ENCODE measurements around the gene AIPL1.
"Not testable (repeated sequence)": the region's sequence is repeated elsewhere in the genome, so short reads cannot be mapped to it uniquely, and the experiment has no call there.

Gene AIPL1

DNA sequence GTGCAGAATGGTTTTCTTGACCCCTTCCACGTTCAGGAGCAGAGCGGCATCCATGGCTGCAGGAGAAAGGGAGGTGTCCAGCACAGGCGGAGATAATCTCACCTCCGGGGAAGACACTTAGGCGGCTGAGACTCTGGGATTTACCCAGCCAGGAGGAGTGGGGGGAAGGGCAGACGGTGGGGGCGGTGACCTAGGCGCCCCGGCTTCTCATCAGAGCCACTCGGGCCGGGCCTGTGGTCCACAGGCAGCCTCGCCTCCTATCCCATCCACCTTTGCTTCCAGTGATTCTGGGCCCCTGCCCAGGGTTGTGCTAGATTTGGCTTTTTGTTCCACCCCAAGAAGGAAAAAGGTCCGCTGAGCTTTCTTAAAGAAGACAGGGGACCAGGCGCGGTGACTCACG lies at the start of gene AIPL1:
Gene AIPL1, minus strand, starts transcription at position 71 of the 400 bp plus-strand sequence. Its CDS starts 17 bp downstream, at position 54.
- no peaks in the 10 kb centered on the region for H3K79me2 ChIP-seq (ENCODE audit: control insufficient read depth, insufficient read depth, low read length, unreplicated experiment)
- H3K27ac ChIP-seq (ENCODE audit: low read depth, low read length): no peak within 1 kb of the TSS
- no peaks in the 10 kb centered on the region for H3K4me1 ChIP-seq (ENCODE audit: control insufficient read depth, insufficient read depth, low read length, unreplicated experiment)
- H3K36me3 ChIP-seq (ENCODE audit: insufficient read depth, low read length): no peaks in the 10 kb centered on the region
- H3K27me3 ChIP-seq (ENCODE audit: insufficient read depth, low read length): peaks cover 4% of the 10 kb centered on the region
- no peak within 1 kb of the TSS for H2AFZ ChIP-seq (ENCODE audit: low read length, unreplicated experiment)
- H3K4me3 ChIP-seq (ENCODE audit: low read depth, low read length): no peak within 1 kb of the TSS

GRCh38 chr17:6483507-6483906 lies 48.6 kb upstream of the AIPL1 start:
- Histone ChIP-seq H3K4me3 (ENCODE audit: low read depth, low read length) (no peak overlapping the region), H3K27ac (ENCODE audit: low read depth, low read length) (no peak overlapping the region), H3K36me3 (ENCODE audit: insufficient read depth, low read length) (no peaks in the 10 kb centered on the region), H3K27me3 (ENCODE audit: insufficient read depth, low read length) (peaks cover 3% of the 10 kb centered on the region; the same call in 1 of the 2 replicates), H3K4me1 (ENCODE audit: control insufficient read depth, insufficient read depth, low read length, unreplicated experiment) (peaks cover 13% of the 10 kb centered on the region), H3K79me2 (ENCODE audit: control insufficient read depth, insufficient read depth, low read length, unreplicated experiment) (no peaks in the 10 kb centered on the region), H2AFZ (ENCODE audit: low read length, unreplicated experiment) (no peak overlapping the region)

DNA sequence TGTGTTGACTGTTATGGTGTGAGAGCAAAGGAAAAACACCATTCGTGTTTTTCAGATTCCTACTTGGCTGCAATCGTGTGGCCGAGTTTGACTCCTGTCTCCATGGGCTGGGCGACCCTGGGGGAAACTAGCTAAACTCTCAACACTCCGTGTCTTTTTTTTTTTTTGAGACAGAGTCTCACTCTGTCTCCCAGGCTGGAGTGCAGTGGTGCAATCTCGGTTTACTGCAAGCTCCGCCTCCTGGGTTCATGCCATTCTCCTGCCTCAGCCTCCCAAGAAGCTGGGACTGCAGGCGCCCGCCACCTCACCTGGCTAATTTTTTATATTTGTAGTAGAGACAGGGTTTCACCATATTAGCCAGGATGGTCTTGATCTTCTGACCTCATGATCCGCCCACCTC lies 47.9 kb upstream of the AIPL1 start:
- not testable (repeated sequence) for H3K4me3 ChIP-seq (ENCODE audit: low read depth, low read length); H3K4me1 ChIP-seq (ENCODE audit: control insufficient read depth, insufficient read depth, low read length, unreplicated experiment); H3K27me3 ChIP-seq (ENCODE audit: insufficient read depth, low read length); H3K79me2 ChIP-seq (ENCODE audit: control insufficient read depth, insufficient read depth, low read length, unreplicated experiment); H3K36me3 ChIP-seq (ENCODE audit: insufficient read depth, low read length); H3K27ac ChIP-seq (ENCODE audit: low read depth, low read length); H2AFZ ChIP-seq (ENCODE audit: low read length, unreplicated experiment)

GRCh38 chr17:6482105-6482455 lies 47.2 kb upstream of the AIPL1 start:
- Histone ChIP-seq H3K27ac (ENCODE audit: low read depth, low read length) (no peak overlapping the region), H2AFZ (ENCODE audit: low read length, unreplicated experiment) (no peak overlapping the region), H3K36me3 (ENCODE audit: insufficient read depth, low read length) (no peaks in the 10 kb centered on the region), H3K27me3 (ENCODE audit: insufficient read depth, low read length) (peaks cover 3% of the 10 kb centered on the region; the same call in 1 of the 2 replicates), H3K4me1 (ENCODE audit: control insufficient read depth, insufficient read depth, low read length, unreplicated experiment) (peaks cover under 1% of the 10 kb centered on the region), H3K79me2 (ENCODE audit: control insufficient read depth, insufficient read depth, low read length, unreplicated experiment) (no peaks in the 10 kb centered on the region), H3K4me3 (ENCODE audit: low read depth, low read length) (no peak overlapping the region)

DNA sequence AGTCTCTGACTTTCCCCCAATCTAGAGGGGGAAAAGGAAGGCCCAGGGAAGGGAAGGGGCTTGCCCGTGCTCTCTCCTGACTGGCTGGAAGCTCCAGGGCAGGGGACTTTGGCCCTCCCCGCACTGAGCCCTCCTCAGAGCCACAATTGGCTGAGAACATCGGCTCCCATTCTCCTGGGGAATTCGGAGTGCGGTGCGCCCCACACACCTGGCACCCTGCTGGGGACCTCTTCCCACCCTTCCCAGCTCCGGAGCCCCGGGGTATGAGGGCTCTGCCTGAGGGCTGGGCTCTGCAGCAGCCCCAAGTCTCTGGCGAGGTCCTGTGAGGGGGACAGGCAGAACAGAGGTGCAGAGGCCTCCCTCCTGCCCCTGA lies 45.4 kb upstream of the AIPL1 start:
- no peak overlapping the region for H3K4me3 ChIP-seq (ENCODE audit: low read depth, low read length)
- H3K27me3 ChIP-seq (ENCODE audit: insufficient read depth, low read length): peaks cover 3% of the 10 kb centered on the region; the same call in 1 of the 2 replicates
- no peak overlapping the region for H2AFZ ChIP-seq (ENCODE audit: low read length, unreplicated experiment)
- no peak overlapping the region for H3K27ac ChIP-seq (ENCODE audit: low read depth, low read length)
- no peaks in the 10 kb centered on the region for H3K4me1 ChIP-seq (ENCODE audit: control insufficient read depth, insufficient read depth, low read length, unreplicated experiment)
- no peaks in the 10 kb centered on the region for H3K79me2 ChIP-seq (ENCODE audit: control insufficient read depth, insufficient read depth, low read length, unreplicated experiment)
- H3K36me3 ChIP-seq (ENCODE audit: insufficient read depth, low read length): no peaks in the 10 kb centered on the region

- Histone ChIP-seq H3K4me3 (ENCODE audit: low read depth, low read length) (no peak overlapping the region), H2AFZ (ENCODE audit: low read length, unreplicated experiment) (no peak overlapping the region), H3K27ac (ENCODE audit: low read depth, low read length) (no peak overlapping the region), H3K79me2 (ENCODE audit: control insufficient read depth, insufficient read depth, low read length, unreplicated experiment) (no peaks in the 10 kb centered on the region), H3K4me1 (ENCODE audit: control insufficient read depth, insufficient read depth, low read length, unreplicated experiment) (no peaks in the 10 kb centered on the region), H3K27me3 (ENCODE audit: insufficient read depth, low read length) (peaks cover 3% of the 10 kb centered on the region; the same call in 1 of the 2 replicates), H3K36me3 (ENCODE audit: insufficient read depth, low read length) (no peaks in the 10 kb centered on the region)
These were observed 44.8 kb upstream of the AIPL1 start for GRCh38 chr17:6479622-6480302.

- H3K4me3 ChIP-seq (ENCODE audit: low read depth, low read length): no peak overlapping the region
- H3K4me1 ChIP-seq (ENCODE audit: control insufficient read depth, insufficient read depth, low read length, unreplicated experiment): no peaks in the 10 kb centered on the region
- H3K27me3 ChIP-seq (ENCODE audit: insufficient read depth, low read length): peaks cover 3% of the 10 kb centered on the region; the same call in 1 of the 2 replicates
- H3K79me2 ChIP-seq (ENCODE audit: control insufficient read depth, insufficient read depth, low read length, unreplicated experiment): no peaks in the 10 kb centered on the region
- H3K36me3 ChIP-seq (ENCODE audit: insufficient read depth, low read length): no peaks in the 10 kb centered on the region
- H3K27ac ChIP-seq (ENCODE audit: low read depth, low read length): no peak overlapping the region
- H2AFZ ChIP-seq (ENCODE audit: low read length, unreplicated experiment): no peak overlapping the region
These were observed 43.6 kb upstream of the AIPL1 start for GRCh38 chr17:6478486-6478885.

GRCh38 chr17:6477831-6478383 lies 43.0 kb upstream of the AIPL1 start:
- H3K79me2 ChIP-seq (ENCODE audit: control insufficient read depth, insufficient read depth, low read length, unreplicated experiment): no peaks in the 10 kb centered on the region
- peaks cover 3% of the 10 kb centered on the region; the same call in 1 of the 2 replicates for H3K27me3 ChIP-seq (ENCODE audit: insufficient read depth, low read length)
- H3K4me1 ChIP-seq (ENCODE audit: control insufficient read depth, insufficient read depth, low read length, unreplicated experiment): peaks cover 2% of the 10 kb centered on the region
- H2AFZ ChIP-seq (ENCODE audit: low read length, unreplicated experiment): no peak overlapping the region
- H3K27ac ChIP-seq (ENCODE audit: low read depth, low read length): no peak overlapping the region
- H3K4me3 ChIP-seq (ENCODE audit: low read depth, low read length): no peak overlapping the region
- H3K36me3 ChIP-seq (ENCODE audit: insufficient read depth, low read length): no peaks in the 10 kb centered on the region

DNA sequence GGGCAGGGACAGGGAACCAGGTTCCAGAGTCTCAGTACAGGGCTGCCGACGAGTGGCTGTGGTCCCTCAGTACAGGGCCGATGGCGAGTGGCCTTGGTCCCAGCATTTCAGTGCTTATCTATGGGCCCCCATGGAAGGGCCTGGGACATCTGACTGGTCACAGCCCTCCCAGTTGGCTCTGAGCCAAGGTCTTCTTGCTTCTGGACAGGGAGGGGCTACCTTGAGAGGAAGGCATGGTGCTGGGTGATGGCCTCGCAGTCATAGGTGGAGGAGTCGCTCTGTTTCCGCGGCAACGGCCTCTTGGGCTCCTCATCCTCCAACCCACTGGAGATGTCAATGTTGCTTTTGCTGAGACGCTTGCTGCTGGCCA lies 41.9 kb upstream of the AIPL1 start:
- Histone ChIP-seq H3K4me3 (ENCODE audit: low read depth, low read length) (no peak overlapping the region), H3K79me2 (ENCODE audit: control insufficient read depth, insufficient read depth, low read length, unreplicated experiment) (no peaks in the 10 kb centered on the region), H3K27me3 (ENCODE audit: insufficient read depth, low read length) (peaks cover 3% of the 10 kb centered on the region; the same call in 1 of the 2 replicates), H3K27ac (ENCODE audit: low read depth, low read length) (no peak overlapping the region), H2AFZ (ENCODE audit: low read length, unreplicated experiment) (no peak overlapping the region), H3K4me1 (ENCODE audit: control insufficient read depth, insufficient read depth, low read length, unreplicated experiment) (peaks cover 6% of the 10 kb centered on the region), H3K36me3 (ENCODE audit: insufficient read depth, low read length) (no peaks in the 10 kb centered on the region)

- Histone ChIP-seq H3K79me2 (ENCODE audit: control insufficient read depth, insufficient read depth, low read length, unreplicated experiment) (no peaks in the 10 kb centered on the region), H3K27ac (ENCODE audit: low read depth, low read length) (no peak overlapping the region), H3K4me1 (ENCODE audit: control insufficient read depth, insufficient read depth, low read length, unreplicated experiment) (peaks cover 12% of the 10 kb centered on the region), H2AFZ (ENCODE audit: low read length, unreplicated experiment) (no peak overlapping the region), H3K27me3 (ENCODE audit: insufficient read depth, low read length) (peaks cover 3% of the 10 kb centered on the region; the same call in 1 of the 2 replicates), H3K36me3 (ENCODE audit: insufficient read depth, low read length) (no peaks in the 10 kb centered on the region), H3K4me3 (ENCODE audit: low read depth, low read length) (no peak overlapping the region)
These were observed 41.3 kb upstream of the AIPL1 start for GRCh38 chr17:6476076-6476809.

GRCh38 chr17:6475411-6475810 lies 40.5 kb upstream of the AIPL1 start:
- no peaks in the 10 kb centered on the region for H3K79me2 ChIP-seq (ENCODE audit: control insufficient read depth, insufficient read depth, low read length, unreplicated experiment)
- no peak overlapping the region for H3K4me3 ChIP-seq (ENCODE audit: low read depth, low read length)
- H3K27me3 ChIP-seq (ENCODE audit: insufficient read depth, low read length): no peaks in the 10 kb centered on the region
- H2AFZ ChIP-seq (ENCODE audit: low read length, unreplicated experiment): no peak overlapping the region
- peaks cover 18% of the 10 kb centered on the region for H3K4me1 ChIP-seq (ENCODE audit: control insufficient read depth, insufficient read depth, low read length, unreplicated experiment)
- no peak overlapping the region for H3K27ac ChIP-seq (ENCODE audit: low read depth, low read length)
- no peaks in the 10 kb centered on the region for H3K36me3 ChIP-seq (ENCODE audit: insufficient read depth, low read length)
